CD4-positive, alpha-beta memory T cell (primary cell): Measurements from ENCODE around the gene EFCC1. TPM values are rescaled to one million over a fixed set of nuclear protein-coding genes. Genes with fewer than 3 reads are reported as not detected.
A peak's percentile ranks its signal among the peaks of the same experiment; 100 is the strongest.

Source experiments
- CTCF ChIA-PET: fragments of 350-600 bp; sonication (Branson Sonifier 250); formaldehyde crosslinking; loops from one replicate; lab custom pipeline; 2021; ENCODE audit warnings: inconsistent platforms; ENCODE audit not compliant: partially characterized antibody; lab: Charles Lee
- POLR2A ChIA-PET: fragments of 350-600 bp; sonication (Branson Sonifier 250); formaldehyde crosslinking; loops from one replicate; lab custom pipeline; 2021; ENCODE audit not compliant: partially characterized antibody; lab: Charles Lee
- DNase-seq, 5 donors: peaks; one replicate each; pipeline versions ENCODE4 v3.0.0 to v3.0.0-alpha.2; 2020 to 2022; ENCODE audit warnings: mixed read lengths in 1 of 5
- H3K27ac ChIP-seq: one replicate; pipeline ENCODE4 v1.7.0; 2013; ENCODE audit warnings: low read depth, low read length
- H3K27me3 ChIP-seq: 2 replicates; pipeline ENCODE4 v1.7.0; 2013; ENCODE audit warnings: mild to moderate bottlenecking, low read length, moderate library complexity; ENCODE audit not compliant: insufficient read depth
- H3K36me3 ChIP-seq: 2 replicates; pipeline ENCODE4 v1.7.0; 2013; ENCODE audit warnings: mild to moderate bottlenecking, low read length, moderate library complexity; ENCODE audit not compliant: insufficient read depth
- H3K4me1 ChIP-seq: 2 replicates; pipeline ENCODE4 v1.7.0; 2013; ENCODE audit warnings: mild to moderate bottlenecking, low read length, moderate library complexity; ENCODE audit not compliant: insufficient read depth
- H3K4me3 ChIP-seq, 2 donors: one replicate each; pipeline ENCODE4 v1.7.0; 2013; ENCODE audit warnings: low read length in 2 of 2, mild to moderate bottlenecking in 1 of 2
- H3K9me3 ChIP-seq, 2 donors: one replicate each; pipeline ENCODE4 v1.7.0; 2013; ENCODE audit warnings: low read length in 2 of 2, control low read depth in 1 of 2; ENCODE audit not compliant: control insufficient read depth in 1 of 2
- H3K27ac Mint-ChIP-seq, 7 donors: one replicate each; pipeline ENCODE4 v1.8.0; 2020 to 2021; ENCODE audit warnings: mixed read lengths in 7 of 7, mild to moderate bottlenecking in 6 of 7, inconsistent platforms in 3 of 7, moderate library complexity in 3 of 7
- H3K27me3 Mint-ChIP-seq, 2 donors: one replicate each; pipeline ENCODE4 v1.8.0; 2020 to 2021; ENCODE audit warnings: mixed read lengths in 2 of 2
- H3K36me3 Mint-ChIP-seq, 2 donors: one replicate each; pipeline ENCODE4 v1.8.0; 2020 to 2021; ENCODE audit warnings: mixed read lengths in 2 of 2, inconsistent platforms in 1 of 2, mild to moderate bottlenecking in 1 of 2
- H3K4me1 Mint-ChIP-seq, 4 donors: one replicate each; pipeline ENCODE4 v1.8.0; 2020 to 2021; ENCODE audit warnings: mixed read lengths in 4 of 4, mild to moderate bottlenecking in 1 of 4
- H3K4me3 Mint-ChIP-seq, 8 donors: one replicate each; pipeline ENCODE4 v1.8.0; 2020 to 2021; ENCODE audit warnings: mixed read lengths in 8 of 8, mild to moderate bottlenecking in 7 of 8, moderate library complexity in 6 of 8, inconsistent platforms in 3 of 8
- H3K9me3 Mint-ChIP-seq, 8 donors: one replicate each; pipeline ENCODE4 v1.8.0; 2020 to 2021; ENCODE audit warnings: mixed read lengths in 8 of 8, mild to moderate bottlenecking in 5 of 8, inconsistent platforms in 3 of 8, moderate library complexity in 1 of 8
- intact Hi-C: fragments of 100-400 bp; cut with micrococcal nuclease; formaldehyde crosslinking; loops from one replicate; pipeline ENCODE4 v1.15.1; 2023
- polyA plus RNA-seq, 2 donors: library from polyadenylated mRNA; unstranded; fragments of 300-500 nt; fragmentation: Illumina TruSeq; gene quantifications; one replicate each; pipeline ENCODE4 v1.2.3, GENCODE V29; 2021
- total RNA-seq, 2 experiments: library from RNA; stranded (reverse); gene quantifications; one replicate each; pipeline ENCODE4 v1.2.3, GENCODE V29; 2021

The EFCC1 gene
- total and polyA plus RNA-seq, 4 experiments from 2014 or later: not detected

- Histone ChIP-seq H3K4me3 (no peak overlapping the region), H3K27ac (no peak overlapping the region), H3K27me3 (no peaks in the 10 kb centered on the region), H3K36me3 (no peaks in the 10 kb centered on the region), H3K9me3 (no peaks in the 10 kb centered on the region), H3K4me1 (peaks cover 9% of the 10 kb centered on the region)
- H3K27me3 Mint-ChIP-seq: peaks cover 0 to 1% of the 10 kb centered on the region in 2 donors
- H3K9me3 Mint-ChIP-seq: peaks cover 0 to 2% (median 0%) of the 10 kb centered on the region in 8 donors
- H3K4me3 Mint-ChIP-seq: no peak overlapping the region
- ChIA-PET CTCF (interaction anchor here (1.0 kb wide), 1 partner anchor 30 kb away, joined by 3 read pairs; no protein-coding TSS in a partner anchor), POLR2A (interaction anchor here (0.8 to 1.3 kb wide), 3 partner anchors 9 to 283 kb away, joined by 3 to 4 read pairs (median 4); partner anchors contain the start of gene RAB43)
- H3K4me1 Mint-ChIP-seq: peaks cover 3 to 16% (median 9%) of the 10 kb centered on the region in 4 donors
- intact Hi-C loops: no loop called here
- H3K27ac Mint-ChIP-seq: no peak overlapping the region
- no peak for DNase-seq
- no peaks in the 10 kb centered on the region for H3K36me3 Mint-ChIP-seq
Measured at GRCh38 chr3:129033633-129034321, 32.7 kb downstream of the EFCC1 start.

- peaks cover 3 to 5% of the 10 kb centered on the region in 2 donors for H3K27me3 Mint-ChIP-seq
- H3K4me1 Mint-ChIP-seq: peaks cover 3 to 16% (median 9%) of the 10 kb centered on the region in 4 donors
- H3K27ac Mint-ChIP-seq: no peak overlapping the region
- CTCF ChIA-PET: interaction anchor here (0.9 to 1.2 kb wide), 3 partner anchors 8 to 17 kb away, joined by 3 to 4 read pairs (median 3); no protein-coding TSS in a partner anchor
- DNase-seq: no peak
- H3K9me3 Mint-ChIP-seq: peaks cover 0 to 2% (median 0%) of the 10 kb centered on the region in 8 donors
- H3K36me3 Mint-ChIP-seq: no peaks in the 10 kb centered on the region
- intact Hi-C loops: no loop called here
- Histone ChIP-seq H3K9me3 (no peaks in the 10 kb centered on the region), H3K4me3 (no peak overlapping the region), H3K27me3 (peaks cover 6% of the 10 kb centered on the region), H3K27ac (no peak overlapping the region), H3K4me1 (peaks cover 9% of the 10 kb centered on the region), H3K36me3 (no peaks in the 10 kb centered on the region)
- no peak overlapping the region for H3K4me3 Mint-ChIP-seq
- POLR2A ChIA-PET: interaction anchor here (0.8 to 1.3 kb wide), 3 partner anchors 9 to 282 kb away, joined by 3 to 4 read pairs (median 4); partner anchors contain the start of gene RAB43
Measured at GRCh38 chr3:129034642-129035041, 33.5 kb downstream of the EFCC1 start.

GRCh38 chr3:129035360-129036221 is 34.5 kb downstream of the EFCC1 start:
- no peaks in the 10 kb centered on the region for H3K36me3 Mint-ChIP-seq
- H3K4me3 Mint-ChIP-seq: peak overlapping the region in 4 of 8 donors; percentile 20 to 76 (median 30)
- H3K9me3 Mint-ChIP-seq: peaks cover 0 to 2% (median 0%) of the 10 kb centered on the region in 8 donors
- POLR2A ChIA-PET: no interaction called here
- Histone ChIP-seq H3K9me3 (no peaks in the 10 kb centered on the region), H3K27ac (no peak overlapping the region), H3K27me3 (peaks cover 7% of the 10 kb centered on the region), H3K4me3 (no peak overlapping the region), H3K36me3 (no peaks in the 10 kb centered on the region), H3K4me1 (peaks cover 9% of the 10 kb centered on the region)
- peaks cover 3 to 21% (median 10%) of the 10 kb centered on the region in 4 donors for H3K4me1 Mint-ChIP-seq
- DNase-seq: peak in 1 of 5 donors; percentile 29
- CTCF ChIA-PET: interaction anchor here (1.0 to 3.6 kb wide), 5 partner anchors 8 to 210 kb away, joined by 3 to 20 read pairs (median 4); no protein-coding TSS in a partner anchor
- H3K27me3 Mint-ChIP-seq: peaks cover 5 to 7% of the 10 kb centered on the region in 2 donors
- H3K27ac Mint-ChIP-seq: peak overlapping the region in 6 of 7 donors; percentile 29 to 69 (median 49)
- intact Hi-C loops: no loop called here

GRCh38 chr3:129036222-129037092 is 35.4 kb downstream of the EFCC1 start:
- H3K27ac Mint-ChIP-seq: peak overlapping the region in 4 of 7 donors; percentile 65 to 69 (median 67)
- Histone ChIP-seq H3K27me3 (peaks cover 7% of the 10 kb centered on the region), H3K27ac (no peak overlapping the region), H3K9me3 (no peaks in the 10 kb centered on the region), H3K4me1 (peaks cover 9% of the 10 kb centered on the region), H3K4me3 (no peak overlapping the region), H3K36me3 (no peaks in the 10 kb centered on the region)
- intact Hi-C loops: no loop called here
- peaks cover 5 to 7% of the 10 kb centered on the region in 2 donors for H3K27me3 Mint-ChIP-seq
- DNase-seq: no peak
- POLR2A ChIA-PET: interaction anchor here (0.8 to 1.9 kb wide), 2 partner anchors 9 to 20 kb away, joined by 3 to 6 read pairs; no protein-coding TSS in a partner anchor
- peak overlapping the region in 3 of 8 donors; percentile 20 to 59 (median 35) for H3K4me3 Mint-ChIP-seq
- no peaks in the 10 kb centered on the region for H3K36me3 Mint-ChIP-seq
- CTCF ChIA-PET: interaction anchor here (1.1 to 3.6 kb wide), 5 partner anchors 9 to 209 kb away, joined by 3 to 20 read pairs (median 6); no protein-coding TSS in a partner anchor
- peaks cover 3 to 21% (median 10%) of the 10 kb centered on the region in 4 donors for H3K4me1 Mint-ChIP-seq
- H3K9me3 Mint-ChIP-seq: peaks cover 0 to 2% (median 0%) of the 10 kb centered on the region in 8 donors

GRCh38 chr3:129037093-129037419 is 36.0 kb downstream of the EFCC1 start:
- Mint-ChIP-seq H3K4me3 (no peak overlapping the region), H3K9me3 (peaks cover 0 to 2% (median 0%) of the 10 kb centered on the region in 8 donors), H3K27ac (no peak overlapping the region), H3K27me3 (peaks cover 6 to 10% of the 10 kb centered on the region in 2 donors), H3K36me3 (no peaks in the 10 kb centered on the region), H3K4me1 (peaks cover 3 to 21% (median 10%) of the 10 kb centered on the region in 4 donors)
- ChIA-PET CTCF (interaction anchor here (1.0 to 3.6 kb wide), 5 partner anchors 10 to 119 kb away, joined by 3 to 20 read pairs (median 6); no protein-coding TSS in a partner anchor), POLR2A (interaction anchor here (0.6 to 1.9 kb wide), 3 partner anchors 10 to 66 kb away, joined by 3 to 6 read pairs (median 3); no protein-coding TSS in a partner anchor)
- Histone ChIP-seq H3K4me3 (no peak overlapping the region), H3K27me3 (peaks cover 7% of the 10 kb centered on the region), H3K36me3 (no peaks in the 10 kb centered on the region), H3K4me1 (peaks cover 9% of the 10 kb centered on the region), H3K9me3 (no peaks in the 10 kb centered on the region), H3K27ac (no peak overlapping the region)
- intact Hi-C loops: no loop called here
- DNase-seq: no peak

- H3K9me3 ChIP-seq: no peaks in the 10 kb centered on the region
- H3K4me1 Mint-ChIP-seq: peaks cover 3 to 21% (median 10%) of the 10 kb centered on the region in 4 donors
- DNase-seq: no peak
- H3K36me3 Mint-ChIP-seq: no peaks in the 10 kb centered on the region
- H3K36me3 ChIP-seq: no peaks in the 10 kb centered on the region
- peaks cover 9% of the 10 kb centered on the region for H3K4me1 ChIP-seq
- peaks cover 7% of the 10 kb centered on the region for H3K27me3 ChIP-seq
- POLR2A ChIA-PET: interaction anchor here (1.9 kb wide), 1 partner anchor 21 kb away, joined by 6 read pairs; no protein-coding TSS in a partner anchor
- peaks cover 0 to 3% (median 0%) of the 10 kb centered on the region in 8 donors for H3K9me3 Mint-ChIP-seq
- peaks cover 11 to 13% of the 10 kb centered on the region in 2 donors for H3K27me3 Mint-ChIP-seq
- CTCF ChIA-PET: interaction anchor here (1.0 to 3.6 kb wide), 2 partner anchors 15 to 21 kb away, joined by 4 to 20 read pairs; no protein-coding TSS in a partner anchor
- no peak overlapping the region for H3K4me3 ChIP-seq
- H3K4me3 Mint-ChIP-seq: no peak overlapping the region
- intact Hi-C loops: no loop called here
- H3K27ac Mint-ChIP-seq: no peak overlapping the region
- no peak overlapping the region for H3K27ac ChIP-seq
Measured at GRCh38 chr3:129038121-129038855, 37.2 kb downstream of the EFCC1 start.
